Stimulated activated CD4-positive, alpha-beta T cell treated with anti-CD3 and anti-CD28 coated beads, Interleukin-4, amount 100 ng/mL, for 48 hours (primary cell): Measurements from ENCODE around the gene IPO7.
A peak's percentile ranks its signal among the peaks of the same experiment; 100 is the strongest.
"Not testable (repeated sequence)": the region's sequence is repeated elsewhere in the genome, so short reads cannot be mapped to it uniquely, and the experiment has no call there.

Experiments
- DNase-seq, 2 donors: peaks; one replicate each; pipeline ENCODE4 v3.0.0-alpha.2; 2020; ENCODE audit warnings: low read depth in 2 of 2

Gene IPO7

DNA sequence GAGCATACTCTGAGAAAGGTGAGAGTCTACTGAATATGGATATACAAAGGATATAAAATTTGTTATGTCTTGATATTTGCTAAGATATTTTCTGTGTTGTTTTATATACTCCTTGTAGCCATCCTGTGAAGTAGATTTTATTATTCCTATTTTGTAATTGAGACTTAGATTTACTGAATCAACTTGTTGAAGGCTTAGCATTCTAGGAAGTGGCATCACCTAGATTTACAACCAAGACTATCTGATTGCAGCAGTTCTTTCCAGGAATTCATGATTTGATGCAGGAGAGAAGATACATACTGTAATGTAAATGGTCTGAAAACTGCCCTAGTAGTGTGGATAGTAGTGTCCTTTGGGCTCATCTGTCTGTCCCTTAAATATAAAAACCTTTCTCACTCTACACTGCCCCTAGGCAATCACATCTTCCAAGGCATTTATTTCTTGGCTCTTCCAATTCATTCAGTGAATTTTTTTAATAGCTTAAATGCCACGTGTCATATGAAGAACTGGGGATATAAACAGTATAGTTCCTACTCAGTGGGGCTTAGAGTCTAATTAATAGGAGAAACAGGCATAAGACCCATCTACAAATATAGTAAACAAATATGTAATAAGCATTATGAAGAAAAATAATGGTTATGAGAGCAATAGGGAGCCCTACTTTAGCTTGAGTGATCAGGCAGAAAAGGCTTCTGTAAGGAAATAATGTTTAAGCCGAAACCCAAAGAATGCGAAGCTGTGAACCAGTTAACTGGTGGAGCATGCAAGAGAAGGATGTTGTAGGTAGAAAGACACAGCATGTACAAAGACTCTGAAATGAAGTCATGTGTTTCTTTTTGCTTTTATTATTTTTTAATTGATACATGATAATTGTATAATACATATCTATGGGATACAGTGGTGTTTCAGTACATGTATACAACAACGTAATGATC, 13.6 kb downstream of the IPO7 start:
- no peak for DNase-seq

DNA sequence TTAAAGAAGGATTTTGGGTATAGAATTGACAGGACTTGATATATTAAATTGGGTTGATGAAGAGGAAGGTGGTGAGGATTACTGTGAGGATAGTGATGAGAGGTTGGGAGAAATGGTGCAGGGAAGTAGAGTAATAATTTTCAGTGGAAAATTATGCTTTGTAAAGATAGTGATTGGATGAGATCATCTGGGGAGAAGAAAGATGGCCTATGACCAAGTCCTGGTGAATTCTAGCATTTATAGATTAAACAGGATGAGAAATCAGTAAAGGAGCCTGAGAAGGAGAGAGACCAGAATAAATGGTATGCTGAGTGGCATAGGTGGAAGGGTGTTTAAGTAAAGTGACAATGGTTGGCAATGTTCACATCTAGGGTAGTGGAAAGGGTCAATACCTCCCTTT, 15.0 kb downstream of the IPO7 start:
- no peak for DNase-seq

DNA sequence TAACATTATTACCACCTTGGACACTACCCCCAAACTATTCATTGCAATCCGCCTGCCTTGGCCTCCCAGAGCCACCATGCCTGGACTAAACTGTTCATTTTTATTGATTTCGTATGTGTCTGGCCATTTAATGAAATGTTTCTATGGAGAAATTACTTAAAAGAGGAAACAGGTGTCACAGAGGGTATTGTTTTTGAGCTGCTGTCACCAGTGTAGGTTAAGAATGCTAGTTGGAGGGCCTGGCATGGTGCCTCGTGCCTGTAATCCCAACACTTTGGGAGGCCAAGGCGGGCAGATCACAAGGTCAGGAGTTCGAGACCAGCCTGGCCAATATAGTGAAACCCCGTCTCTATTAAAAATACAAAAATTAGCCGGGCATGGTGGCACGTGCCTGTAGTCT, 17.4 kb downstream of the IPO7 start:
- DNase-seq = not testable (repeated sequence)

DNA sequence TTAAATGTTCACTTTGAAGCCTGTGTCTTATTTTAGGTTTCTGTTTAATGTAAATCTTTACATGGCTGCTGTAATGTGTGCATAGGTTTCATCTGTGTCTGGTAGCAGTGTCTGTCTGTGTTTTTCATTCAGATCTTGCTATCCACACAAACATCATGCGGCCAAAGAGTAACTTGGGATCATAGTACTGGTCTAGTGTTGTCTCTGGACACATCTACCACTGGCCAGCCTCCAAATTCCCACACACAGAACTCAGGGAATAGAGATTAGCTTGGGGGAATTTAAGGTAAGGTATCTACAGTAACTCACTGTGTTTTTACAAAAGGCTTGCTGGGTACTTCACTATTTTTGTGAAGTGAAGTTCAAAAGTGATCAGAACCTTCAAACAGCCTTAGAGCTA, 44.3 kb downstream of the IPO7 start:
- DNase-seq = no peak

DNA sequence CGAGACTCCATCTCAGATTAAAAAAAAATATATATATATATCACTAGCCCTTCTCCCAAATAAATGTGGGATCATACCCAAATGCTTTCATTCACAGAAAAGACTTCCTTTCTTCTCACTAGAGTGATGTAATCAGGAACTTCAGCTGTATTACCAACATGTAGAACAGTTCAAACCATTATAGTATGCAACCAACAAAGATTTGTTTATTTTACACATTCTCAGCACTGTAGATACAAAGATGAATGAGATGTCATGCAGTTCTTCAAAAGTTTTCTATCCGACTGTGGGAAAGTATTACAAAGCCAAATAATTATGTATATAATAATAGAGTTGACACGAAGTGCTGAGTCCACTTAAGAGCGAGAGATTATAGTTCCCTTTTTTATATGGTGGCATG, 54.2 kb downstream of the IPO7 start:
- DNase-seq = no peak

DNA sequence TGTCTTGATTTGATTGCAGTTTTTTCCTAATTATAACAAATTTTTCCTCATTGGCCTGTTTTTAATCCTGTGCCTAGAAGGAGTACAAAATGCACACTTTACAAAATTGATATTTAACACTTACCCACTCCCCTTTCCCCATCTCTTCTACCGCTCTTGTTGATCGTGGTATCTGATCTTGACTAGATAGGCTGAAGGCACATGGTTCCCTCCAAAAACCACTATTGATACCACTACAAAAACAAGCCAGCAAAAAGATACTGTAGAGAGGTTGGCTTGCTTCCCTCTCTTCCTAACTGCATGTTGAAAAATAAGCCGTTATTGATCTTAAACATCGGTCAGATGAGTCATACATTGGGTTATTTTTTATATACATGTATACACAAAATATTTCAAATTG, 61.8 kb downstream of the IPO7 start:
- DNase-seq = no peak

DNA sequence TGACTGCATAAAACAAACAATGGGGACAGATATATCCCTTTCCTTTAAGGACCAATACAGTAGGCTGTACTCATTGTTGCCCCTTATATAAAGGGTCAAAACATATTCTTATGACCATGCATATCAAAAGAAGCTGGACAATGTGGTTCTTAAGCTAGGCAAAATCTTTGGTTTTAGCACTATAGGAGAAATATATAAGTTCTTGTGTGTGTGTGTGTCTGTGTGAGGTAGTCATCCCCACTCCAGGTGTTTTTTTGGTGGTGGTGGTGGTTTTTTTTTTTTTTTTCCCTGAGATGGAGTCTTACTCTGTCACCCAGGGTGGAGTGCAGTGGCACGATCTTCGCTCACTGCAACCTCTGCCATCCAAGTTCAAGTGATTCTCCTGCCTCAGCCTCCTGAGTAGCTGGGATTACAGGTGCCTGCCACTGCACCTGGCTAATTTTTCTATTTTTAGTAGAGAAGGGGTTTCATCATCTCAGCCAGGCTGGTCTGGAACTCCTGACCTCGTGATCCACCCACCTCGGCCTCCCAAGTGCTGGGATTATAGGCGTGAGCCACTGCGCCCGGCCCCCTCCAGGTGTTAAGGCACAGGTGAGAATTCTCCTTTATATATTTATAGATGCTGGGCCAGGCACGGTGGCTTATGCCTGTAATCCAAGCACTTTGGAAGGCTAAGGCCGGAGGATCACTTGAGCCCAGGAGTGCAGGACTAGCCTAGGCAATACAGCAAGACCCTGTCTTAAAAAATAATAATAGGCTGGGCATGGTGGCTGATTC, 64.3 kb downstream of the IPO7 start:
- DNase-seq = no peak

DNA sequence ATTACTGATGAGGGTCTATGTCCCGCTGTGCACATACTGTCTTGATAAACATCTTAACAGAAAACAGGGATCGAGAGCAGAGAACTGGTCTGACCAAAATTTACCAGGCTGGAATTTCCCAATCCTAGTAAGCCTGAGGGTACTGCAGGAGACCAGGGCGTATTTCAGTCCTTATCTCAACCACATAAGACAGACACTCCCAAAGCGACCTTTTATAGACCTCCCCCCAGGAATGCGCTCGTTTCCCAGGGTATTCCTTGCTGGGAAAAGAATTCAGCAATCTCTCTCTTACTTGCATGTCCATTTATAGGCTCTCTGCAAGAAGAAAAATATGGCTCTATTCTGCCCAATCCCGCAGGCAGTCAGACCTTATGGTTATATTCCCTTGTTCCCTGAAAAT, 67.6 kb downstream of the IPO7 start:
- DNase-seq = not testable (repeated sequence)

DNA sequence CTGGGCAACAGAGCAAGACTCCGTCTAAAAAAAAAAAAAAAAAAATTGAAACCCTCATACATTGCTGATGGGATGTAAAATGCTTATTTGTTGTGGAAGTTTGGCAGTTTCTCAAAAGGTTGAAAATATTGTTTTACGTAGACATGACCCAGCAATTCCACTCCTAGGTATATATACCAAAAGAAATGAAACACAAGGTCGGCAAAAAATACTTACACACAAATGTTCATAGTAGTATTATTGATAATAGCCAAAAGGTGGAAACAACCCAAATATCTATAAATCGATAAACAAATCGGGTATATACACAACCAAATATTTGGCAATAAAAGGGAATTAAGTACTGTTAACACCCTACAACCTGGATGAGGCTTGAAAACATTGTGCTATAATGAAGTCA, 71.3 kb downstream of the IPO7 start:
- DNase-seq = no peak

DNA sequence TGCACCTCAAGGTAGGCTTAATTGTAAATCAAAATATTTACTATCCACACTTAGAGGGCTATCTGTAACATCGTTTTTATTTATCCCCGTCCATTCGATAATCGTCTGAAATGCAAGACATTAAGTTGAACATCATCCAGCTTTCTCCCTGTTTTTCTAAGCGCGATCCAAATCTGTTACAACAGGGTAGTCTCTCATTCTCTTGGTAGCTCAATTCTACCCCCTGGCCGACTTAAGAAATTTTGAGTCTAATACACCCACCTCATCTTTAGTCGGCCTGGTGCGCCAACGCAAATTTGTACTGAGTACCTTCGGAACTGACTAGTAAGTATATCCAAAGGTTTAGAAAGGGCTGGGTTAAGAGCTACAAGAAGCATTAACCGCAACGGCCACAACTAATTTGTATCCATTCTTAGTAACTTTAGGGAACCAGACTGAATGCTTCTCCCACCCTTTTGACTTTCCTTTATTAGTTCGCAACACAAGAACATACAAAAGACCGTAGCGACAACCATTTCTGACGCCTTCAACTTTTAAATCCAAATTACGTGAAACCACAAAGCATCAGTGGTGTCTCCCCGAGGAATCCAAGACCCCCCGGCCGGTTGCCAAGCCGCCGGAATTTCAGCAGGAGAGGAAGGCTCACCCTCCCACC, 75.3 kb downstream of the IPO7 start:
- DNase-seq = peak; percentile 11 to 18

DNA sequence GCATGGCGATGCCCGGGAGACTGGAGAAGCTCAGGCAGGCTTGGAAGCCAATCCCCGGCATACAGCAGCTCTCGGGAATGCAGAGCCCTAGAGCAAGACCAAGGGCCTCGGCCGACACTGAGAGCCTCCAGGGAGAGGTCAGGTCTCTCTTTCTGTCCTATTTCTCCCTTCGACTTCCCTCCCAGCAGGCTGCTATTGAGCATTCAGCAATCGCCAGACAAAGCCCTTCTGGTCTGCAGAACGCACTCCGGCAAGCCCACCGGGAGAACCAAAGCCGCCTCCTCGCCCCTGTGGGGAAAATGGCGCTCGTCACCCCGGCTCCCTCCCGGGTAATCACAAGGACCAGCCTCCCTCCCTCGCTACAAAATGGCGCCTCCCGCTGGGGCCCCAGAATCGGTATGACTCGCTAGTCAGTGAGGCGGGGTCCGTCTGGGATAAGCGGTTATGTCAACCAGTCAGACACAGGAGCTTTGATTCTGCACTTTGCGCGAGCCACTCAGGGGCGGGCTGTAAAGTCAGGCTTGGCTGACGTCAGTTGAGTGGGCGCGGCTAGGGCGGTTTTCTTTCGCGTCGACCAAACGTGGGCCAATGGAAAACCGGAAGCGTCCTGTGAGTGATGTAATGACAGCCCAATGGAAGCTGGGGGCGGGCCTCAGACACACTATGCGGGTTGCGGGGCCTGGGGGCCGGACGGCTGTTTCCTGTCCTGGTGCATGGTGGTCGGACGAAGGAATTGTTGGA, 76.0 kb downstream of the IPO7 start, which contains the start of gene ZNF143:
Gene ZNF143, plus strand, starts transcription at position 691 of the 741 bp plus-strand sequence. CDS start 10,297 bp downstream, outside the sequence.
- peak; percentile 100 for DNase-seq

DNA sequence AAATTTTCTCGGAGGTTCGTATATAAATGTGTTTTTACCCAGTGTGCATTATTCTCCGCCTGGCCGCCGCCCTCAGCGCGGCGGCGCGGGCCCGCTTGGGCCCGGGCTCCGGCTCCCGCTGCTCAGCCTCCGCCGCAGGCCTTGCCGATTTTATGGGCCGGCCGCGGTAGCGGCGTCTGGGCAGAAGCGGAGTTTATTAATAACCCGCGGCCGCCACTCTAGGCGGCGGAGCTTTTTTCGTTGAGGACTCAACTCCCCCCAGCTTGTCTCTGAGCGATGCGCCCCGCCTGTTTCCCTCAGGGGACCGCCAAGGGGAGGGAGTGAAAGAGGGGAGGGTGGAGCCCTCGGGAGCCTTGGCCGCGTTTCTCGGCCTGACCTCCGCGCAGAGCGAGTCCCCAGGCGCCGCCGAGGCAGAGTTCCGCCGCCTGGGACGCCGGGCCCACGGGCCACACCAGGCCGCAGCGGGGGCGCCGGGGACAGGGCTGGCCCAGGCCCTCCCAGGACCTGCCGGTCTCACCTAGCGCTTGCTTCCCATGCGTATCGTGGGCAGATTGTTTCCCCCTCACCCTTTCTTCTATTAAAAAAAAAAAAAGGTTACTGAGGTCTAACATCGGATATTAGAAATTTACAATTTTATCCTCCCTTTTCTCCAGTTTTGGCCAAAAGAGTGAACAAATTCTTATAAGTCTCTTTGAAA, 76.8 kb downstream of the IPO7 start:
- DNase-seq = peak; percentile 64 to 72

DNA sequence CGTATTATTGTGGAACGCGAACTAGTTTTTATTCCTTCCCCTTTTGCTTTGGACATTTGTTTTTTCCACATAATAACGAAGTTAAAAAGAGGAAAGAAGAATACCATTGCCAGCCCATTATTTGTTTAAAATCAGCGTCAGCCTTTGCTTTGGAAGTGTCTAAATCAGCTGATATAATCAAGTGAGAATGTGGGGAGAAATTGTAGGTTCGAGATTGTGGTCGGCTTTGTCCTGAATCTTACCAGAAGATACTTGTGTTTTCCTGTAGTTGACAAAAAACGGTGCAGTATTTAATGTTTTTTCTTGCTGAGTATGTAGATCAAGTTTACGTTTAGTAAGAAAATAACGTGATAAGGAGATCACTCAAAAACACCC, 77.3 kb downstream of the IPO7 start:
- no peak for DNase-seq

DNA sequence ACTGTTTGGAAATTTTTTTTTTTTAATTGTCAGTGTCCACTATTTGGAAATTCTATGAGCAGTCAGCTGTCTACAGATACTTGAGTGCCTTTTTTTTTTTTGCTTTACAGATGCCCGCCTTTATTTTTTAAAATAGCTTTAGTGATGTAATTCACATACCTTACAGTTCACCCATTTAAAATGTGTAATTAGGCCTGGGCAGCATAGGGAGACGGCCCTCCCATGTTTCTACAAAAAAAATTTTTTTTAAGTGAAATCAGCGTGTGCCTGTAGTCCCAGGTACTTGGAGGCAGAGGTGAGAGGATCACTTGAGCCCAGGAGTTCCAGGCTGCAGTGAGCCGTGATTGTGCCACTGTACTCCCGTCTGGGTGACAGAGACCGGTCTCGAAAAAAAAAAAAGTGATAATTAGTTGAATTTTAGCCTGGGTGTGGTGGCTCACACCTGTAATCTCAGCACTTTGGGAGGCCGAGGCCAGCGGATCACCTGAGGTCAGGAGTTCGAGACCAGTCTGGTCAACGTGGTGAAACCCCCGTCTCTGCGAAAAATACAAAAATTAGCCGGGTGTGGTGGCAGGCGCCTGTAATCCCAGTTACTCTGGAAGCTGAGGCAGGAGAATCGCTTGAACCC, 77.8 kb downstream of the IPO7 start:
- DNase-seq = no peak

DNA sequence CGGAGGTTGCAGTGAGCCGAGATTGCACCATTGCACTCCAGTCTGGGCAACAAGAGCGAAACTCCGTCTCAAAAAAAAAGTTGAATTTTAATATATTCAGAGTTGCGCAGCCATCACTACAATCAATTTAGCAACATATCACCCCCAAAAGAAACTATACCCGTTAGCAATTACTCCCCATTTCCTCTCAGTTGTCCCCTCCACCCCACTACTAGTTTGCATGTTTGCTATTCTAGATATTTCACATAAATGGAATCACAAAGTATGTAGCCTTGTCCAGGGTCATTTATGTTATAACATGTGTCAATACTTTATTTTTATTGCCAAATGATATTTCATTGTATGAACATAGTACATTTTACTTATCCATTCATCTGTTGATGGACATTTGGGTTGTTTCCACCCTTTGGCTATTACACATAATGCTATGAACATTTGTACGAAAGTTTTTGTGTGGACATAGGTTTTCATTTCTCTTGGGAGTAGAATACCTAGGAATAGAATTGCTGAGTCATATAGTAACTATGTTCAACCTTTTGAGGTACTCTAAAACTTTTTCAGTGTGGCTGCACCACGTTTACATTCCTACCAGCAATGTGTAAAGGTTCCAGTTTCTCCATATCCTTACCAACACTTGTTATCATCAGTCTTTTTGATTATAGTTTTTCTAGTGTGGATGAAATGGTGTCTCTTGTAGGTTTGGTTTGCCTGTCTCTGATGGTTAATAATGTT, 78.5 kb downstream of the IPO7 start:
- no peak for DNase-seq

DNA sequence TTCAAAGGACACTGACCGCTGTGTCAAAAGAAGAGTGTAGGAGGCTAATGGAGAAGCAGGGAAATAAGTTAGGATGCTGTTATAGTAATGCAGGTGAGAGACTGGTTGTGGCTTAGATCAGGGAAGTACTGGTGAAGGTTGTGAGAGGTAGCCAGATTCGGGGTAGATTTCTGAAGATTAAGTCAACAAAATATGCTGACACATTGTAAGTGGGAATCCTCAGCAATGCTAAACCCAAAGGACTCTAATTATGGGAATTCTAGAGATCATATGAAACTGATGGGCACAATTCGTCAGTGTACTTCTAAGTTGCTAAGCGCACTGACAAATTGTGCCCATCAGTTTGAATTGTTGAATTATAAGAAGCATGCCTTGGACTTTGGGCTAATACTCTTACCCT, 86.3 kb downstream of the IPO7 start:
- DNase-seq = no peak

DNA sequence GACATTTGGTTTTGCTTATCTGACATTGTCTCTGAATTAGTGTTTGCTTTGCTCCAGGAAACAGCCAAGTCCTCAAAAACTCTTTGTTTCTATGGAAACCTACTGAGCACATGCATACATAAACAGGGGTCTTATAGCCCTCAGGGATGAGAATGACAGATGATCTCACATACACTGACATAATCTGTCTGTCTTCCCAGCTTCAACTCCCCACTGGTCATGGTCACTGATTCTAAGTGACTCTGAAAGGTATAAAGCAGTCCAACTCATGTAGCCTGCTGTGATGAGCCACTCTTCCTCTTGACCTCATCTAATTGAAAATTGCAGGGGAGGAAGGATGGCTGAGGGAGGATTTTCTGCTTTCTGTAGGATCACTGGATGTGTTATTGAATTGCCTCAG, 89.0 kb downstream of the IPO7 start:
- DNase-seq = no peak

DNA sequence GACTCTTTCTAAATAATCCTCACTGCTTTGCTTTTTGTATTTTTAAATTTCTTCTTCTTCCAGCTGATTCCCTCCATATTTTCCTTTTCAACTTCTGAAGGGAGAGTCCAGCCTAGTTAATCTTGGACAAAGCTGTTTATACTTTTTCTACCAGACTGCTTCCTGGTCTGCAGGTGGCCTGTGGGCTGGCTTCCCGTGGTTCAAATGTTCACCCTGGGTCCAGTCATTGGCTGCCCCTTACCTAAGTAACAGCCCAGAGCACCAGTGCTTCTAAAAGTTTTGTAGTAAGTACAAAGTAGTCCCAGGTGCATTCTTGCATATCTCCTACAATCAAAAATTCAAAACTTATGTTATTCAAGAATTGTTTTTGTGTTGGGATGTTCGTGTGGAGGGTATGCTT, 95.4 kb downstream of the IPO7 start:
- DNase-seq = no peak

DNA sequence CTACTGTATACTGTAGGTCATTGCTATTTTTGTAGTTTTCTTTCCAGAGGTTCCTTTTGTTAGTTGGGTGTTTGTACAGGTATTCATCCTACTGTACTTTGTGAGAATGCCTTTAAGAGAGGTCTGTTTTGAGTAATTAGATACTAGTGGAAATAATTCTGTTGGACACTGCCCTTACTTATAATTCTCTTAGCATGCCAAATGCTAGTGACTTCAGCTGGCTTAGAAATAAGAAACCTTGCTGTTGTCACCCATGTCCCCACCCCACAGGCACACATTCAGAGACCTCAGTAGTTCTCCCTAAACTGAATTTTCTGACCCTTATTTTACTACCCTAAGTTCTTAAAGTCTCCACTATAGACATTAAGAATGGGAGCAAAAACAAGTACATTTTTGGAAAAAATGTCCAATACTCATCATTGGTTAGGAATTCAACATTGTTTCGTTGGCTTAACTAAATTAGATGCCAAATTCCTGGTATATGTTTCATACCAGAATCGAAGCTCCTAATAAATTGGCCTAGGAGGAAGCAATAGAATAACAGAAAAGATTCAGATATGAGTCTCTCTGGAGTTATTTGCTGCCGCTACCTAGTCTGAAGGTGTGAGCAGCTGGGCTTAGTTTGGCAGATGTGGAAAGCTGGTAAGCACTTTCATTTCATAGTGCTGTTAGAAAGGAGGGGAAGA, 104.8 kb downstream of the IPO7 start:
- no peak for DNase-seq
